Uterus (tissue), 2 donors: ENCODE data around the gene MAPRE3.
"Not testable (repeated sequence)": the region's sequence is repeated elsewhere in the genome, so short reads cannot be mapped to it uniquely, and the experiment has no call there.

Source experiments
- POLR2A ChIP-seq, 2 donors: fragments of 450-650 bp; IDR thresholded peaks; one replicate each; pipeline ENCODE4 v1.6.1; 2016; ENCODE audit warnings: antibody characterized with exemption in 2 of 2, mild to moderate bottlenecking in 1 of 2, moderate library complexity in 1 of 2
- TF ChIP-seq, protein P1 (sequence below), 4 experiments: fragments of 200-600 bp in 2 of 4; fragments of 450-650 bp in 2 of 4; sonication (generic) in 2 of 4; IDR thresholded peaks; one replicate each; pipeline ENCODE4 v1.5.1; 2016 to 2019; ENCODE audit warnings: antibody characterized with exemption in 4 of 4, mild to moderate bottlenecking in 2 of 4, moderate library complexity in 1 of 4

DNA sequence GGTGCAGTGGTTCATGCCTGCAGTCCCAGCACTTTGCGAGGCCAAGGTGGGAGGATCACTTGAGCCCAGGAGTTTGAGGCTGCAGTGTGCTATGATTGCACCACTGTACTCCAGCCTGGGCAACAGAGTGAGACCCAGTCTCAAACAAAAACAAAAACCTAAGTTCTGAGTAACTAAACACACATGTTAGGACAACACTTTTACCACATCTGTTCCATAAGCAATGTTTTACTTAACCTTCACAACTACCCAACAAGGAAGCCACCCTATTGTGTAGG lies 47.3 kb upstream of the MAPRE3 start:
- TF ChIP-seq, protein P1, sequence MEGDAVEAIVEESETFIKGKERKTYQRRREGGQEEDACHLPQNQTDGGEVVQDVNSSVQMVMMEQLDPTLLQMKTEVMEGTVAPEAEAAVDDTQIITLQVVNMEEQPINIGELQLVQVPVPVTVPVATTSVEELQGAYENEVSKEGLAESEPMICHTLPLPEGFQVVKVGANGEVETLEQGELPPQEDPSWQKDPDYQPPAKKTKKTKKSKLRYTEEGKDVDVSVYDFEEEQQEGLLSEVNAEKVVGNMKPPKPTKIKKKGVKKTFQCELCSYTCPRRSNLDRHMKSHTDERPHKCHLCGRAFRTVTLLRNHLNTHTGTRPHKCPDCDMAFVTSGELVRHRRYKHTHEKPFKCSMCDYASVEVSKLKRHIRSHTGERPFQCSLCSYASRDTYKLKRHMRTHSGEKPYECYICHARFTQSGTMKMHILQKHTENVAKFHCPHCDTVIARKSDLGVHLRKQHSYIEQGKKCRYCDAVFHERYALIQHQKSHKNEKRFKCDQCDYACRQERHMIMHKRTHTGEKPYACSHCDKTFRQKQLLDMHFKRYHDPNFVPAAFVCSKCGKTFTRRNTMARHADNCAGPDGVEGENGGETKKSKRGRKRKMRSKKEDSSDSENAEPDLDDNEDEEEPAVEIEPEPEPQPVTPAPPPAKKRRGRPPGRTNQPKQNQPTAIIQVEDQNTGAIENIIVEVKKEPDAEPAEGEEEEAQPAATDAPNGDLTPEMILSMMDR (IDR thresholded peaks at IDR 0.05), result not testable (repeated sequence)
- TF ChIP-seq POLR2A (IDR thresholded peaks at IDR 0.05), result not testable (repeated sequence)
